Hepatocyte (in vitro differentiated cells): Measurements from ENCODE around the gene TBL1Y. TPM values are rescaled to one million over a fixed set of nuclear protein-coding genes. Genes with fewer than 3 reads are reported as not detected.

Experiments used
- DNase-seq: peaks from one replicate; pipeline ENCODE4 v3.0.0-alpha.2; 2016; ENCODE audit warnings: low spot score
- H2AFZ ChIP-seq: fragments of 200-600 bp; sonication (generic); 2 replicates; pipeline ENCODE4 v1.6.0; 2016; ENCODE audit warnings: antibody characterized with exemption, mild to moderate bottlenecking
- H3K27ac ChIP-seq: fragments of 200-600 bp; sonication (generic); 2 replicates; pipeline ENCODE4 v1.5.1; 2016; ENCODE audit warnings: mild to moderate bottlenecking
- H3K27me3 ChIP-seq: fragments of 200-600 bp; sonication (generic); 2 replicates; pipeline ENCODE4 v1.6.1; 2016
- H3K36me3 ChIP-seq: fragments of 200-600 bp; sonication (generic); replicated peaks from 2 replicates; pipeline ENCODE4 v1.5.1; 2016; ENCODE audit warnings: low read depth; ENCODE audit not compliant: insufficient read depth
- H3K4me1 ChIP-seq: fragments of 200-600 bp; sonication (generic); 2 replicates; pipeline ENCODE4 v1.5.1; 2016; ENCODE audit warnings: mild to moderate bottlenecking, moderate library complexity; ENCODE audit not compliant: insufficient read depth
- H3K4me2 ChIP-seq: fragments of 200-600 bp; sonication (generic); 2 replicates; pipeline ENCODE4 v1.6.0; 2016
- H3K4me3 ChIP-seq: fragments of 200-600 bp; sonication (generic); 2 replicates; pipeline ENCODE4 v1.5.1; 2016; ENCODE audit warnings: mild to moderate bottlenecking
- H3K79me2 ChIP-seq: fragments of 200-600 bp; sonication (generic); 2 replicates; pipeline ENCODE4 v1.6.0; 2017; ENCODE audit warnings: mild to moderate bottlenecking
- H3K9me2 ChIP-seq: fragments of 200-600 bp; sonication (generic); replicated peaks from 2 replicates; pipeline ENCODE4 v1.6.0; 2017; ENCODE audit warnings: mild to moderate bottlenecking; ENCODE audit not compliant: insufficient read depth
- H3K9me3 ChIP-seq: fragments of 200-600 bp; sonication (generic); 2 replicates; pipeline ENCODE4 v1.5.1; 2016; ENCODE audit warnings: low read depth, mild to moderate bottlenecking
- H4K20me1 ChIP-seq: fragments of 200-600 bp; sonication (generic); 2 replicates; pipeline ENCODE4 v1.6.0; 2016; ENCODE audit warnings: mild to moderate bottlenecking; ENCODE audit not compliant: insufficient read depth, poor library complexity, severe bottlenecking
- CTCF ChIP-seq: fragments of 200-600 bp; sonication (generic); IDR thresholded peaks from 2 replicates; pipeline ENCODE4 v1.5.1; 2016; ENCODE audit warnings: antibody characterized with exemption, mild to moderate bottlenecking; ENCODE audit not compliant: poor library complexity
- EZH2 ChIP-seq: fragments of 200-600 bp; sonication (generic); IDR thresholded peaks from 2 replicates; pipeline ENCODE4 v1.6.1; 2016; ENCODE audit warnings: antibody characterized with exemption, mild to moderate bottlenecking, borderline replicate concordance
- EZH2phosphoT487 ChIP-seq: fragments of 200-600 bp; sonication (generic); IDR thresholded peaks from one replicate; pipeline ENCODE4 v1.6.1; 2018; ENCODE audit warnings: antibody characterized with exemption, mild to moderate bottlenecking, low read depth, moderate library complexity; ENCODE audit not compliant: unreplicated experiment, severe bottlenecking
- WGBS: methylation state at CpG from one replicate; pipeline ENCODE4 v1.1.6; 2016; ENCODE audit warnings: low lambda C conversion rate; ENCODE audit errors: missing lambda C conversion rate; 5-methylcytosine and 5-hydroxymethylcytosine counted together
- polyA plus RNA-seq: library from polyadenylated mRNA; unstranded; fragments of >200 nt; fragmentation: Nextera tagmentation; extraction: Ambion mirVana; gene quantifications from 2 replicates; pipeline ENCODE4 v1.2.1, GENCODE V29; 2016
- total RNA-seq: library from RNA; depleted of rRNA; stranded (reverse); fragments of >200 nt; gene quantifications from 2 replicates; pipeline ENCODE4 v1.2.3, GENCODE V29; 2014

Gene TBL1Y
- total and polyA plus RNA-seq, 2 experiments from 2014 or later: not detected

GRCh38 chrY:6983221-6983620 is 72.7 kb downstream of the TBL1Y start:
- Histone ChIP-seq H3K27me3 (no peaks in the 10 kb centered on the region), H3K9me2 (no peaks in the 10 kb centered on the region), H3K4me2 (no peak overlapping the region), H2AFZ (no peak overlapping the region), H3K79me2 (no peaks in the 10 kb centered on the region), H3K36me3 (no peaks in the 10 kb centered on the region), H3K27ac (no peak overlapping the region), H4K20me1 (no peaks in the 10 kb centered on the region), H3K4me1 (no peaks in the 10 kb centered on the region), H3K4me3 (no peak overlapping the region), H3K9me3 (no peaks in the 10 kb centered on the region)
- WGBS: no CpG with 5 or more reads among the region's 3 CpGs
- TF ChIP-seq EZH2phosphoT487 (no peak), CTCF (no peak), EZH2 (no peak)
- DNase-seq: no peak

- DNase-seq: no peak
- Histone ChIP-seq H2AFZ (no peak overlapping the region), H3K79me2 (no peaks in the 10 kb centered on the region)
These were observed 77.3 kb downstream of the TBL1Y start for GRCh38 chrY:6987811-6988210.

GRCh38 chrY:6989886-6990620 is 79.6 kb downstream of the TBL1Y start:
- no peaks in the 10 kb centered on the region for H3K27me3 ChIP-seq
- DNase-seq: no peak
- H3K4me1 ChIP-seq: no peaks in the 10 kb centered on the region
- H3K9me3 ChIP-seq: no peaks in the 10 kb centered on the region
- H3K27ac ChIP-seq: no peak overlapping the region
- H4K20me1 ChIP-seq: no peaks in the 10 kb centered on the region
- TF ChIP-seq CTCF: no peak
- TF ChIP-seq EZH2phosphoT487: no peak
- TF ChIP-seq EZH2: no peak
- no peaks in the 10 kb centered on the region for H3K9me2 ChIP-seq
- no CpG with 5 or more reads among the region's 6 CpGs for WGBS
- no peaks in the 10 kb centered on the region for H3K36me3 ChIP-seq
- H3K79me2 ChIP-seq: no peaks in the 10 kb centered on the region
- no peak overlapping the region for H3K4me3 ChIP-seq
- H3K4me2 ChIP-seq: no peak overlapping the region
- H2AFZ ChIP-seq: no peak overlapping the region

More at GRCh38 chrY:6987811-6988210, 77.3 kb downstream of the TBL1Y start:
- no peaks in the 10 kb centered on the region for H3K9me3 ChIP-seq
- H3K27ac ChIP-seq: no peak overlapping the region
- H3K4me1 ChIP-seq: no peaks in the 10 kb centered on the region
- no peaks in the 10 kb centered on the region for H3K27me3 ChIP-seq
- H3K9me2 ChIP-seq: no peaks in the 10 kb centered on the region
- H4K20me1 ChIP-seq: no peaks in the 10 kb centered on the region
- no peaks in the 10 kb centered on the region for H3K36me3 ChIP-seq
- no CpG with 5 or more reads among the region's 1 CpG for WGBS
- no peak overlapping the region for H3K4me2 ChIP-seq
- H3K4me3 ChIP-seq: no peak overlapping the region
- TF ChIP-seq CTCF: no peak

- H3K36me3 ChIP-seq: no peaks in the 10 kb centered on the region
- WGBS: no CpG with 5 or more reads among the region's 3 CpGs
- no peaks in the 10 kb centered on the region for H3K9me3 ChIP-seq
- no peak overlapping the region for H3K27ac ChIP-seq
- no peak overlapping the region for H3K4me2 ChIP-seq
- no peak overlapping the region for H3K4me3 ChIP-seq
- H4K20me1 ChIP-seq: no peaks in the 10 kb centered on the region
- no peaks in the 10 kb centered on the region for H3K79me2 ChIP-seq
- no peaks in the 10 kb centered on the region for H3K4me1 ChIP-seq
- DNase-seq: no peak
- no peaks in the 10 kb centered on the region for H3K27me3 ChIP-seq
- no peak overlapping the region for H2AFZ ChIP-seq
- H3K9me2 ChIP-seq: no peaks in the 10 kb centered on the region
- no peak for TF ChIP-seq CTCF
- TF ChIP-seq EZH2: no peak
- no peak for TF ChIP-seq EZH2phosphoT487
These were observed 81.5 kb downstream of the TBL1Y start for GRCh38 chrY:6992041-6992440.
